GM18517 (cell line): ENCODE data around the gene MICAL3.
"Not testable (repeated sequence)": the region's sequence is repeated elsewhere in the genome, so short reads cannot be mapped to it uniquely, and the experiment has no call there.

ENCODE experiments used
- ATAC-seq: cut with Tn5 transposase; IDR thresholded peaks from one replicate; pipeline ENCODE4 v1.9.1; 2021; ENCODE audit warnings: mild to moderate bottlenecking, moderate library complexity; ENCODE audit not compliant: unreplicated experiment

Gene MICAL3

DNA sequence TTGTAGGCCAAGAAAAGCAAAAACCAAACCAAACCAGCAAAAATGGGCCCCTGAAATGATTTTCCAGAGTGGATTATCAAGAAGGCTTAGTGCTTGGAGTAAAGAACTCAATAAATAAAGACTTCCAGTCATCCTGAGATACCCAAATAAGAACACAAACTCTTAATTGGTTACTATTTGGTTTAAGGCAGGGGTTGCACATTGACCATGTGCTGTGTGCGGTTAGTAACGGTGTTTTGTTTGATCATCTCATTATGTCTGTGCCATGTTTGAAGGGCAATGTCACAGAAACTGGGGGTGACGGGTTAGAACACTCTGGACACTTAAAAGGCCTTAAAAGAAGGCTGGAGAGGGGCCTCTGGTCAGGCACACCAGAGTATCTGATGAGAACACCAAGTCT lies 9.7 kb upstream of the MICAL3 start:
- ATAC-seq, result no peak

GRCh38 chr22:18033204-18033998 lies 9.0 kb upstream of the MICAL3 start:
- ATAC-seq, result no peak

DNA sequence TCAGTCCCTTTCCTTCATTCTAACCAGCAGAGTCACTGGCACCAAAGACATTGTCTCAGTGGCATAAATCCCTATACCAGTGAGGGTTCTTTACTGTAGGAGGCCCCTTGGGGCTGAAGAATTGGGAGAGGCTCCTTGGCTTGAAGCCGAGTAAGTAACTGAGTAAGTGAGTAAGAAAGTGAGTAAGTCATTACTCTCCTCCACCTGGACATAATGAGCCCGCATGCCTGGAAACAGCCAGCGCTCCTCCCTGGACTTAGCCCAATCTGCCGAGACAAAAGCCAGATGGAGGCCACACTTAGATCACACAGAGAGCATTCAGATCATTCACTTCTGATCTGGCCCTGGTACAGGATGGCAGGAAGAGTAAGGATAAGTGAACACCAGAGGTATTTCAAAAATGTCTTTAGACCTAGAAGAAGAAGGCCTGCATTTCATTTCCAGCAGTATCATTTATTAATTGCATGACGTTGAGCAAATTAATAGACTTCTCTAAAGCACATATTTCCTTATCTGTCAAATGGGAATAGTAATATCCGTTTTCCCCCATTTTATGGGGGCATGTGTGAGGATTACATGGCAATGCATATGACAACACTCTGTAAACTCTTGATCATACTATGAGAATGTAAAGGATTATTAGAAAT lies 8.2 kb upstream of the MICAL3 start:
- ATAC-seq, result no peak

- no peak for ATAC-seq
These were observed 7.5 kb upstream of the MICAL3 start for GRCh38 chr22:18031695-18032454.

DNA sequence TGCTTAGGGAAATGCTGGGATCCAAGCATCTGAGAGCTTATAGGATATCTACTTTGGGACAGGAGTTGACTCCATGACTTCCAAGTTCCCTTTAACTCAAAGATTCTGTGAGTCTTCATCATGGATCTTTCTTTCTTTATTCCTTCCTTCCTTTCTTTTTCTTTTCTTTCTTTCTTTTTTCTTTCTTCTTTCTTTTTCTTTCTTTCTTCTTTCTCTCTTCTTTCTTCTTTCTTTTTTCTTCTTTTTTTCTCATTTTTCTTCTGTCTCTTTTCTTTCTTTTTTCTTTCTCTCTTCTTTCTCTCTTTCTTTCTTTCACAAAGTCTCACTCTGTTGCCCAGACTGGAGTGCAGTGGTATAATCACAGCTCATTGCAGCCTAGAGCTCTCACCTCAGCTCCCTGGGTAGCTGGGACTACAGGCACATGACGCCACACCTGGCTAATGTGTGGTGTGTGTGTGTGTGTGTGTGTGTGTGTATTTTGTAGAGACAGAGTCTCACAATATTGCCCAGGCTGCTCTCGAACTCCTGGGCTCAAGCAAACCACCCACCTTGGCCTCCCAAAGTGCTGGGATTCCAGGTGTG lies 5.4 kb upstream of the MICAL3 start:
- ATAC-seq, result no peak

GRCh38 chr22:18028817-18029527 lies 4.6 kb upstream of the MICAL3 start:
- peak; percentile 74 for ATAC-seq

- ATAC-seq, result not testable (repeated sequence)
These were observed 1.5 kb upstream of the MICAL3 start for GRCh38 chr22:18025898-18026297.

- ATAC-seq, result no peak
These were observed 777 bp upstream of the MICAL3 start for GRCh38 chr22:18024956-18025720.

GRCh38 chr22:18023509-18024275 lies 669 bp downstream of the MICAL3 start:
- ATAC-seq, result no peak

- no peak for ATAC-seq
These were observed 1.5 kb downstream of the MICAL3 start for GRCh38 chr22:18022876-18023275.

- no peak for ATAC-seq
These were observed 2.9 kb downstream of the MICAL3 start for GRCh38 chr22:18021431-18021830.

DNA sequence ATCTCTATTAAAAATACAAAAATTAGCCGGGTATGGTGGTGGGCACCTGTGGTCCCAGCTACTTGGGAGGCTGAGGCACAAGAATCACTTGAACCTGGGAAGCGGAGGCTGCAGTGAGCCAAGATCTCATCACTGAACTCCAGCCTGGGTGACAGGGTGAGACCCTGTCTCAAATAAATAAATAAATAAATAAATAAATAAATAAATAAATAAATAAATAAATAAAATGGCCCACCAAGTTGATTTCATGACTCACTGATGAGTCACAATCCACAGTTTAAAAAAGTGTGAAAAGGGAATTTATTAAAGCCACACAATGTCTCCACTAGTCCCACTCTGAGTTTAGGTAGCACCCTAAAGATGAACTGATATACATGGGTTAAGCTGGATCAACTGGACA lies 3.6 kb downstream of the MICAL3 start:
- not testable (repeated sequence) for ATAC-seq

DNA sequence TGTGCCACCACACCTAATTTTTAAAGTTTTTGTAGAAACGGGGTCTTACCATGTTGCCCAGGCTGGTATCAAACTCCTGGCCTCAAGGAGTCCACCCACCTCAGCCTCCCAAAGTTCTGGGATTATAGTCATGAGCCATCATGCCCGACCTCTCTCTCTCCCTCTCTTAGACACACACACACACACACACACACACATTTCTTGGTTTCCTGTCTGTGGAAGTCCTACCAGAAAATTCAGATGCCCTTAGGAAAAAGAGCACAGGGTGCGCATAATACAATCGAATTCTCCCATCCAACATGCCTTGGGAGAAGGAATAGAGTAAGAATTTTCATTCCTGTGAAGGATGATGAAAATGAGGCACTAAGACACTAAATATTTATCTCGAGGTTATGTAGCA lies 10.4 kb downstream of the MICAL3 start:
- ATAC-seq, result no peak

DNA sequence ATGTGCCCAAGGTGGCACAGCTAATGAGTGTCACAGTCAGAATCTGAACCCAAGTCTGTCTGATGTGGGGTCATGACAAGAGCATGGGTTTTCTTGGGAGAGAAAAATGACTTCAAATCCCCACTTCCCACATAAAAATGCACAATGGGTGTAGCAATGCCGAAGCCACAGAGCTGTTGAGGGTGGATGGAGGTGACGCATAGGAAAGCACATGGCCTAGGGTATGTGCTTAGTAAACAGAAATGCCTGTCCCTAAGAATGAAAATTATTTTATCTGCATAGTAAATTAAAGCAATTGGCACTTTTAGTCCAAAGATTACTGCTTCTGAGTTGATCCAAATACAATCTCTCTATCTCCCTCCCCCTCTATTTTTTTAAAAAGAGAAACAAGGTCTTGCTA lies 10.9 kb downstream of the MICAL3 start:
- no peak for ATAC-seq

DNA sequence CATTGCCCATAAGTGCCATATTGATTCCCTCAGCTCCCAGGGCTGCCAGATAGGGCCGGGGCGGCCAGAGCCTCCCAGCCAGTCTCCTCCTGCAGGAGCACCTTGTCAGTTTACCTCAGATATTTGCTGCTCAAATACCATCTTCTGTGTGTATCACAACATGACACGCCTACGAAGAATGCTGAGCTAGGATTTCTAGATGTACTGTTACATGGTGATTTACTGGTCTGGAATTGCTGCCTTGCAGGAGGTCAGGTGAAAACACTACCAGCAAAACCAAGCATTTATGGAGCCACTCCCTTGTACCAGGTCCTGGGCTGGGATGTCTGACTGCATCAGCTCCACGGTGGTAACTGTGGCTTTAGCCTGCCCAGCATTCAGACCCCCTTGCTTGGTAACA lies 11.8 kb downstream of the MICAL3 start:
- ATAC-seq, result no peak

- ATAC-seq, result no peak
These were observed 14.1 kb downstream of the MICAL3 start for GRCh38 chr22:18010266-18010665.

DNA sequence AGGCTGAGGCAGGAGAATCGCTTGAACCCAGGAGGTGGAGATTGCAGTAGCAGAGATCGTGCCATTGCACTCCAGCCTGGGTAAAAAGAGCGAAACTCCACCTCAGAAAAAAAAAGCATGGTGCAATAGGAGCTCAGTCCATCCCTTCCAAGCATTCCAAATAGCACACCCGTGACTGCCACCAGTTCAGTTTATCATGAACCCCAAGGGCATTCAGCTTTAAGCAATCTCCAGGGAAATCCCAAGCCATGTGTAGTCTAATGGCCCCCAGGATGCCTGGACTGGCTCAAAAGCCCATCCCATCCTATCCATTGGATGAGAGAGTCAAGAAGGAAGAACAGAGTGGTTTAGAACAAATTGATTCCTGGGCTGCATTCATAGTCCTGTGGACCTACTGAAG lies 16.2 kb downstream of the MICAL3 start:
- ATAC-seq, result no peak

- no peak for ATAC-seq
These were observed 19.0 kb downstream of the MICAL3 start for GRCh38 chr22:18005201-18005926.

GRCh38 chr22:18001894-18002315 lies 22.5 kb downstream of the MICAL3 start:
- not testable (repeated sequence) for ATAC-seq
